HG03439 (cell line): ENCODE results near the gene LMO7.
"Not testable (repeated sequence)": the region's sequence is repeated elsewhere in the genome, so short reads cannot be mapped to it uniquely, and the experiment has no call there.

Experiments used
- ATAC-seq: cut with Tn5 transposase; IDR thresholded peaks from one replicate; pipeline ENCODE4 v1.9.1; 2021; ENCODE audit warnings: mild to moderate bottlenecking, moderate library complexity; ENCODE audit not compliant: unreplicated experiment

LMO7 gene

DNA sequence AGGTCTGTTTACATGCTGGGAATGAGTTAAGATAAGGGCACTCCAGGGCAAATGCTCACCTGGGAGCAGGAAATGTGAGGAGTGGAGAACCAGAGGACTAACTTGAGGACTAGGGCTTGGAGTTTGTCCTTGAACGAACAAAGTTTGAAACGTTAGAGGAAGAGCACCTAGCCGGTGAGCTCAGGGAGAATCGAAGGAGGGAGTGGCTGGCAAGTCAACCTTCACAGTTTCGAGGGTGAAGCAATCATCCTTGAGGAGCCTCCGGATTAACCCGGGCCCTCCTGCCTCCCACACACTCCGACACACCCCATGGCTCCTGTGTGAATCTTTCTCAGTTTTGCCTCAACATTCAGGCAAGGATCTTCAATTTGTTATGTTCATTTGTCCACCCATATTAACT lies 58.6 kb downstream of the LMO7 start:
- ATAC-seq: no peak

DNA sequence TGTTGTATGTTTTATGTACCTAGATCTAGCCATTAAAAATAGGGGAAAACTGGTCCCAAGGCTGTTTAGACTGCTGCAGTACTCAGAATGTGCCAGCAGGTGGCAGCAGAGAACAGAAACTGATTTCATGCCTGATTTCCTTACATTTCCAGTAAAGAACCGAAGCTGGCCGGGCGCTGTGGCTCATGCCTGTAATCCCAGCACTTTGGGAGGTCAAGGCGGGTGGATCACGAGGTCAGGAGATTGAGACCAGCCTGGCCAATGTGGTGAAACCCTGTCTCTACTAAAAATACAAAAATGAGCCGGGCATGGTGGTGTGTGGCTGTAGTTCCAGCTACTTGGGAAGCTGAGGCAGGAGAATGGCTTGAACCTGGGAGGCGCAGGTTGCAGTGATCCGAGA lies 59.8 kb downstream of the LMO7 start:
- ATAC-seq: peak; percentile 68

DNA sequence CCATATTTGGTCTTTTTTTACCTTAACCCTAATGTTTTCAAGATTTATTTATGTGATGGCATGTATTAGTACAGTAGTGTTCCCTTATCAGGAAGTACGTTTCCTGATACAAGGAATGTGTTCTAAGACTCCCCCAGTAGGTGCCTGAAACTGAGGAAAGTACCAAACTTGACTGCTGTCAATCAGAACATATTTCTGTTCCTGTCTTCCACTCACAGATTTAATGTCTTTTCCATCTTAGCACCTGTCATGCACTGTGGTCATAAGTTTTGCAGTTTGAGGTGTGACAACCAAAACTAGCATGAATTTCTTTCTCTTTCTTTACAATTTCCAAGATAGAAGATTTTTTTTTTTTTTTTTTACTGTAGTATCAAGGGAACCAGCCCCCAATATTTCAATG lies 62.9 kb downstream of the LMO7 start:
- no peak for ATAC-seq

GRCh38 chr13:75699717-75700116 lies 63.6 kb downstream of the LMO7 start:
- not testable (repeated sequence) for ATAC-seq

GRCh38 chr13:75700552-75700951 lies 64.4 kb downstream of the LMO7 start:
- no peak for ATAC-seq

DNA sequence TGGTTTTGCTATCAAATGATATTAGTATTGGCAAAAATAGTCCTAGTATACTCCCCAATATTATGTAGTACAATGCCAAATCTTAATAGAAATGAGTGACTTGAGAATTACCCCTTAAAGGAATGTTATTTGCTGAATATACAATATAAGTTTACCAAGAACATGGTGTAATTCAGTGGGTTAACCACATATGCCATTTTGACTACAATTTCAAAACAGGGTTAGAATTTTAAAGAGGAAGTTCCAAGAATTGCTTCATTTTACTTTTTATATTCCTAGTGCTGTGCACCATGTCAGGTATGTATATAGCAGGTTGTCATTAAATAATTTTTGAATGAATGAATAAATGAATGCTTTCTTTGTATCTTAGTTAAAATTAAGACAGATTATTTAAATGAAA lies 66.3 kb downstream of the LMO7 start:
- ATAC-seq: no peak

GRCh38 chr13:75703769-75704168 lies 67.6 kb downstream of the LMO7 start:
- ATAC-seq: no peak

- ATAC-seq: no peak
Measured at GRCh38 chr13:75704194-75704926, 68.2 kb downstream of the LMO7 start.

DNA sequence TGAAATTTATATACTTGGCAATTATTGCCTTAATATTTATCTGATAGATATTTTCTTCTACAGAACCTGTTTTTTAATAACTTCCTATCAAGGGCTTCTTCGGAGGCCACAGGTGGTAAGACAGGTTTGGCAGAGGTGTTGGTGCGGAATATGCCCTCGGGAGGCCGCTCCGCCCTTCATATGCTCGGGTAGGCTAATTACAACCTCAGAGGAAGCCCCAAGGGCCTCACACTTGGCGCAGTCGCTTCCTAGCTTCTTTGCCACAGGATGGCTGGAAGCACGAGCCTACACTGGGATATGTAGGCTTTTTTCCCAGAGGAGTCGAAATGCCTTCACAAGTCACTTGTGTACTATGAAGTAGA lies 68.8 kb downstream of the LMO7 start:
- ATAC-seq: no peak

DNA sequence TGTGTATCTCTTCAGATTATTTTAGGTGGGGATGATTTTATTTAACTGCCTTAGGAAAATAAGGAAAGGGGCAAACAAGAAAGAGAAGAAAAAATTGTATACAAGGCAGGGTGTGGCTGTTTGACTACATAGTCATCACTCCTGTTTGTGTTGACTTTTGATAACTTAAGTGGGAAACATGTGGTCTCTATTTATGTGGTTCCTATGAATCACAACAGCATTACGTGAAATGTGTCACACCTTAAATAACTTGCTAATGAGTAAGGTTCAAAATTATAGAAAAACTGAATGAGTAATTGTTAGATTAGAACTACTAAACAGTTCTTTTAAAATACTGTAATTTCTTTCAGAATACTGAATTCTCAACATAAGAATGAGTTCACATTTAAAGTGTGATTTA lies 69.3 kb downstream of the LMO7 start:
- no peak for ATAC-seq

- no peak for ATAC-seq
Measured at GRCh38 chr13:75705908-75706307, 69.8 kb downstream of the LMO7 start.

DNA sequence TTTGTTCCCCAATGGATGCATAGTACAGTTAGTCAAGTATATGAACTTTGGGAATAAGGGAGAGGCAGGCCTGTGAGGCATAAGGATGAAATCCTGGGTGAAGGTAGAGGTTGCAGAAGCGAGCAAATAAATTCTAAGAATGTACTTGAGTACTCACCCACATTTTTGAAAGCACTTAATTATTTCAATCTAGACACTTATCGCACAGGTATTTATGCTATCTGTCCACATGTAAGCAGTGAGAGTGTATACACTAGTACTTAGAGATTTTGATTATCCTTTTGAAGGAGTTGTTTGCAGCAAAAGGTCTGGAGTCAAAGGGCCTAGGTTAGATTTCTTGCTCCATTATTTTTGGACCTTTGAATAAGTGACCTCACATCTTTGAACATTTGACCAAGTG lies 77.7 kb downstream of the LMO7 start:
- ATAC-seq: no peak

DNA sequence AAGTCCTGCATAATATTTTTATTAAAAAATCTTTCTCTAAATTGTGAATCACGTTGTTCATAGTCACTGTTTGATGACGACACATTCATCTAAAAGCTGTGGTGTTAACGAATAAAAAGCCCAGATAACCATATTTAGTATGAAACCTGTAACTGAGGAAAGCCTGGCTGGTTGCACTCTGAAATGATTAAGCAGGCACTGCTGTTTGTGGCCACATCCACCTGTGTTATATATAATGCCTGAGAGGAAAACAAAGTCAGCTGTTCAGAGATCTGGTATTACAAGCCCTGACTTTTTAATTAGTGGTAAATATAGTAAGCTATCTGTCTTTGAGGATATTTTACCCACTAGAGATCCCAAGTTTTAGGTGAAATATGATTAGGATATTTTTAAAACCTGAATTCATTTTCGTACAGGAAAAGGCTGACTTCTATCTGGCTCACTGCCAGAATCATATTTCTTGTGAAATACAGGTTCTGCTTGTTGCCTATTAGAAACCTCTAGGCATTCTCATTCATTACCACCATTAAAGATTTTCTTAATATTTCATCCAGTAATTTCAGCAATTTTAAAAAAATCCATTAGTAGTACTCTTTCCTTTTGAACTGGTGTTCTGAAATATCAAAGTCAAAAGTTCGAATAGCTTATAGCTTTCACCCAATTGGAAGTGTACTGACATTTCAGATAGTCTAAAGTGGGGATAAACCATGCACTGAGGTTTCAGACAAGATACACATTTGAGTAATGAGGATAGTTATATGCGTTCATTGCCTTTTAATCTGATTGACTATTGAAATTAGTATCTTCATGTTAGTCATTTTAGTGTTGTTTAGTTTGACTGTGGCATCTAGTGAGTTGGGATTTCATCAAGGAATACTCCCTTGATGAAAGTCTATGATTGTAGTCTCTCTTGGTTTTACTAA lies 79.7 kb downstream of the LMO7 start:
- ATAC-seq: peak; percentile 83

DNA sequence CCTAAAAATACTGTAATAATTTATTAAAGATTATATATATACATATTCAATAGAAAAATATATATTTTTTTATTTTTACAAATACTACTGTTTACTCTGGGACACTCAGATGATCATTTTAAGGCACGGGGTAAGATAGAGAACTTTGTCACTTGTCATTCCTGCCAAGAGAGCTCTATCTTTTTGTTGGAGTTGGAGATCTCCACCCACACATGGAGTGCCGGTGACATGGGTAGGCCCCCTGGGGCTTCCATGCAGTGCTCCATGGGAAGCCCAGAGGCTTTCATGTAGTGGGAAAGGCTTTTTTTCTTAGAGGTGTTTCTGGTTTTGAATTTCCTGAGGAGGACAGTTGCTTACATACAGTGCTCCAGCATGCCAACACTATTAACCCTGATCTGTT lies 81.4 kb downstream of the LMO7 start:
- ATAC-seq: no peak

DNA sequence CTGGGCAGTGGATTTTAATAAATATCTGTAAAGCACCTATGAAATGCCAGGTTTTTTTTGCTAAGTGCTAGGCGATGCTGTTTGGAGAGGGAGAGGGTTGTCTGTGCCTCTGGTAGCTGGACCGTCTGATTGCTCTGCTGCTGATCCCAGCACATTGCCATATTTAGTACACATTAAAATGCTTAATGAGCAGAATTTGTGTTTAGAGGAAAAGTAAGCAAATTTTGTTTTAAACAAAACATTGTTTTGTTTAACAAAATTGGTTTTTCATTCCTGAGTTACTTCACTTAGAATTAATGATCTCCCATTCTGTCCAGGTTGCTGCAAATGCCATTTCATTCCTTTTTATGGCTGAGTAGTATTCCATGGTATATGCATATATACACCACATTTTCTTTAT lies 85.2 kb downstream of the LMO7 start:
- no peak for ATAC-seq

DNA sequence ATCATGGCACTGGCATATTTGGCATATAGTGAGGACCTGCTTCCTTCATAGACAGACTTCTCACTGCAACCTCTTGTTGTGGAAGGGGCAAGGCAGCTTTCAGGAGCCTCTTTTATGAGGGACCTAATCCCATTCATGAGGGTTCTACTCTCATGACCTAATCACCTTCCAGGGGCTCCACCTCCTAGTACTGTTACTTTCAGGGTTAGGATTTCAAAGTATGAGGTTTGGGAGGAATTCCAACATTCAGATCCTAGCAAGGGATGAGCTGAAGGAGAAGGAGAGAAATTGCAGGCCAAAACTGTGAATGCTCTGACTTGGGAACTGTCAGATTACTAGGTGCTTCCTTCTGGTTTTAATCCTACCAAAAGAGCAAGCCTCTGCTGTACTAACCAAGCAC lies 87.8 kb downstream of the LMO7 start:
- ATAC-seq: no peak

GRCh38 chr13:75724752-75725517 lies 88.8 kb downstream of the LMO7 start:
- ATAC-seq: no peak

GRCh38 chr13:75725736-75726135 lies 89.6 kb downstream of the LMO7 start:
- ATAC-seq: no peak

GRCh38 chr13:75726306-75726705 lies 90.2 kb downstream of the LMO7 start:
- no peak for ATAC-seq

DNA sequence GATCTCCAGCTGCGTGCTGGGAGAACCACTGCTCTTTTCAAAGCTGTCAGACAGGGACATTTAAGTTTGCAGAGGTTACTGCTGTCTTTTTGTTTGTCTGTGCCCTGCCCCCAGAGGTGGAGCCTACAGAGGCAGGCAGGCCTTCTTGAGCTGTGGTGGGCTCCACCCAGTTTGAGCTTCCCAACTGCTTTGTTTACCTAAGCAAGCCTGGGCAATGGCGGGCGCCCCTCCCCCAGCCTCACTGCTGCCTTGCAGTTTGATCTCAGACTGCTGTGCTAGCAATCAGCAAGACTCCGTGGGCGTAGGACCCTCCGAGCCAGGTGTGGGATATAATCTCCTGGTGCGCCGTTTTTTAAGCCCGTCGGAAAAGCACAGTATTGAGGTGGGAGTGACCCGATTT lies 97.0 kb downstream of the LMO7 start:
- not testable (repeated sequence) for ATAC-seq

GRCh38 chr13:75736173-75736572 lies 100.0 kb downstream of the LMO7 start:
- no peak for ATAC-seq

GRCh38 chr13:75738841-75739240 lies 102.7 kb downstream of the LMO7 start:
- ATAC-seq: no peak
